ELR (cell line): ENCODE measurements around the gene APBA3.

Experiments used
- DNase-seq: peaks from one replicate; pipeline ENCODE4 v3.0.0-alpha.2; 2015; ENCODE audit warnings: low read depth

The APBA3 gene

GRCh38 chr19:3788996-3789778 lies 27.7 kb upstream of the APBA3 start:
- DNase-seq: no peak

- DNase-seq: no peak
Observed at GRCh38 chr19:3785938-3786824, 24.7 kb upstream of the APBA3 start, which contains the start of gene MATK. TSS of gene MATK (minus strand) at chr19:3786381. CDS start at chr19:3785135, 1,246 bp downstream.

GRCh38 chr19:3785451-3785937 lies 24.0 kb upstream of the APBA3 start:
- no peak for DNase-seq

GRCh38 chr19:3784607-3785450 lies 23.3 kb upstream of the APBA3 start:
- DNase-seq: peak; percentile 35

GRCh38 chr19:3783660-3784584 lies 22.4 kb upstream of the APBA3 start:
- DNase-seq: no peak

GRCh38 chr19:3782903-3783302 lies 21.4 kb upstream of the APBA3 start:
- DNase-seq: no peak

GRCh38 chr19:3782330-3782729 lies 20.8 kb upstream of the APBA3 start:
- DNase-seq: no peak

- DNase-seq: no peak
Observed at GRCh38 chr19:3781603-3782002, 20.1 kb upstream of the APBA3 start.

GRCh38 chr19:3780786-3781304 lies 19.4 kb upstream of the APBA3 start:
- DNase-seq: no peak

- DNase-seq: no peak
Observed at GRCh38 chr19:3778899-3779723, 17.6 kb upstream of the APBA3 start.

GRCh38 chr19:3778104-3778867 lies 16.8 kb upstream of the APBA3 start:
- DNase-seq: no peak

GRCh38 chr19:3776479-3777040 lies 15.1 kb upstream of the APBA3 start:
- no peak for DNase-seq

- DNase-seq: no peak
Observed at GRCh38 chr19:3775831-3776230, 14.3 kb upstream of the APBA3 start.

- DNase-seq: no peak
Observed at GRCh38 chr19:3775374-3775711, 13.9 kb upstream of the APBA3 start.

- DNase-seq: no peak
Observed at GRCh38 chr19:3774621-3775373, 13.3 kb upstream of the APBA3 start.

- no peak for DNase-seq
Observed at GRCh38 chr19:3773814-3774515, 12.5 kb upstream of the APBA3 start.

GRCh38 chr19:3771906-3772455 lies 10.5 kb upstream of the APBA3 start, which contains the start of gene RAX2:
TSS of gene RAX2 (minus strand) at chr19:3772228. CDS start at chr19:3771742, 486 bp downstream.
- no peak for DNase-seq
